Ascending aorta (tissue), 2 donors: Measurements from ENCODE around the gene URB1. TPM values are rescaled to one million over a fixed set of nuclear protein-coding genes. Genes with fewer than 3 reads are reported as not detected.

Experiments
- DNase-seq, 2 donors: peaks; one replicate each; pipeline ENCODE4 v3.0.0-alpha.2; 2019; ENCODE audit warnings: low spot score in 2 of 2
- H3K27ac ChIP-seq, 2 donors: fragments of 200-600 bp; sonication (generic); one replicate each; pipeline ENCODE4 v1.5.1; 2016 to 2017; ENCODE audit warnings: mild to moderate bottlenecking in 1 of 2
- H3K27me3 ChIP-seq: fragments of 200-600 bp; sonication (generic); one replicate; pipeline ENCODE4 v1.5.1; 2017
- H3K36me3 ChIP-seq, 2 donors: fragments of 200-600 bp; sonication (generic); one replicate each; pipeline ENCODE4 v1.5.1; 2016
- H3K4me1 ChIP-seq, 2 donors: fragments of 200-600 bp; sonication (generic); one replicate each; pipeline ENCODE4 v1.5.1; 2016 to 2017; ENCODE audit warnings: mild to moderate bottlenecking in 1 of 2
- H3K4me3 ChIP-seq, 2 donors: fragments of 200-600 bp; sonication (generic); one replicate each; pipeline ENCODE4 v1.5.1; 2016 to 2017; ENCODE audit warnings: mild to moderate bottlenecking in 1 of 2
- H3K9me3 ChIP-seq, 2 donors: fragments of 200-600 bp; sonication (generic); one replicate each; pipeline ENCODE4 v1.5.1; 2016
- CTCF ChIP-seq, 3 experiments: fragments of 200-600 bp in 2 of 3; fragments of 450-650 bp in 1 of 3; sonication (generic) in 2 of 3; IDR thresholded peaks; one replicate each; pipeline ENCODE4 v1.5.1; 2016 to 2019; ENCODE audit warnings: antibody characterized with exemption in 3 of 3, mild to moderate bottlenecking in 1 of 3, moderate library complexity in 1 of 3
- intact Hi-C: fragments of 100-400 bp; cut with DNase I; formaldehyde crosslinking; loops from one replicate; pipeline ENCODE4 v1.15.1; 2023
- total RNA-seq: library from RNA; depleted of rRNA; stranded (reverse); fragments of >200 nt; gene quantifications from one replicate; pipeline ENCODE4 v1.1.0, GENCODE V29; 2016

URB1 gene
- total RNA-seq, 1 donor from 2014 or later = 35.4 TPM

- TF ChIP-seq CTCF (IDR thresholded peaks at IDR 0.05) = no peak
- peak overlapping the region in 1 of 2 donors; percentile 16 for H3K4me3 ChIP-seq
- no peak for DNase-seq
- peak overlapping the region; percentile 31 to 65 for H3K27ac ChIP-seq
- H3K27me3 ChIP-seq = no peaks in the 10 kb centered on the region
- H3K9me3 ChIP-seq = peaks cover 0 to 4% of the 10 kb centered on the region in 2 donors
- H3K4me1 ChIP-seq = peaks cover 7 to 27% of the 10 kb centered on the region in 2 donors
- peaks cover 0 to 10% of the 10 kb centered on the region in 2 donors for H3K36me3 ChIP-seq
- intact Hi-C loops = no loop called here
These were observed 33.8 kb upstream of the URB1 start for GRCh38 chr21:32426592-32427051.

GRCh38 chr21:32426066-32426465 lies 33.3 kb upstream of the URB1 start:
- Histone ChIP-seq H3K4me1 (peaks cover 7 to 27% of the 10 kb centered on the region in 2 donors), H3K4me3 (no peak overlapping the region), H3K27me3 (no peaks in the 10 kb centered on the region), H3K36me3 (peaks cover 0 to 10% of the 10 kb centered on the region in 2 donors), H3K9me3 (peaks cover 0 to 4% of the 10 kb centered on the region in 2 donors), H3K27ac (peak overlapping the region; percentile 31 to 65)
- no peak for TF ChIP-seq CTCF (IDR thresholded peaks at IDR 0.05)
- DNase-seq = no peak
- intact Hi-C loops = no loop called here

- Histone ChIP-seq H3K4me1 (peaks cover 7 to 27% of the 10 kb centered on the region in 2 donors), H3K9me3 (peaks cover 0 to 4% of the 10 kb centered on the region in 2 donors), H3K27ac (peak overlapping the region; percentile 31 to 65), H3K36me3 (peaks cover 0 to 10% of the 10 kb centered on the region in 2 donors), H3K27me3 (no peaks in the 10 kb centered on the region), H3K4me3 (no peak overlapping the region)
- TF ChIP-seq CTCF (IDR thresholded peaks at IDR 0.05) = no peak
- intact Hi-C loops = no loop called here
- no peak for DNase-seq
These were observed 32.8 kb upstream of the URB1 start for GRCh38 chr21:32425628-32426027.

GRCh38 chr21:32424674-32425073 lies 31.9 kb upstream of the URB1 start:
- Histone ChIP-seq H3K4me3 (no peak overlapping the region), H3K4me1 (peaks cover 7 to 27% of the 10 kb centered on the region in 2 donors), H3K27ac (no peak overlapping the region), H3K9me3 (peaks cover 0 to 4% of the 10 kb centered on the region in 2 donors), H3K27me3 (no peaks in the 10 kb centered on the region), H3K36me3 (peaks cover 0 to 10% of the 10 kb centered on the region in 2 donors)
- TF ChIP-seq CTCF (IDR thresholded peaks at IDR 0.05) = no peak
- DNase-seq = no peak
- intact Hi-C loops = no loop called here

GRCh38 chr21:32424191-32424535 lies 31.4 kb upstream of the URB1 start:
- Histone ChIP-seq H3K36me3 (peaks cover 0 to 10% of the 10 kb centered on the region in 2 donors), H3K4me1 (peaks cover 7 to 26% of the 10 kb centered on the region in 2 donors), H3K9me3 (peaks cover 0 to 4% of the 10 kb centered on the region in 2 donors), H3K27me3 (no peaks in the 10 kb centered on the region), H3K27ac (no peak overlapping the region), H3K4me3 (no peak overlapping the region)
- no peak for DNase-seq
- intact Hi-C loops = no loop called here
- no peak for TF ChIP-seq CTCF (IDR thresholded peaks at IDR 0.05)
